ENCODE data around the gene RRH. TPM values are rescaled to one million over a fixed set of nuclear protein-coding genes. Genes with fewer than 3 reads are reported as not detected.

Gene RRH
- total RNA-seq, 1 donor from 2014 or later: 0.45 TPM

DNA sequence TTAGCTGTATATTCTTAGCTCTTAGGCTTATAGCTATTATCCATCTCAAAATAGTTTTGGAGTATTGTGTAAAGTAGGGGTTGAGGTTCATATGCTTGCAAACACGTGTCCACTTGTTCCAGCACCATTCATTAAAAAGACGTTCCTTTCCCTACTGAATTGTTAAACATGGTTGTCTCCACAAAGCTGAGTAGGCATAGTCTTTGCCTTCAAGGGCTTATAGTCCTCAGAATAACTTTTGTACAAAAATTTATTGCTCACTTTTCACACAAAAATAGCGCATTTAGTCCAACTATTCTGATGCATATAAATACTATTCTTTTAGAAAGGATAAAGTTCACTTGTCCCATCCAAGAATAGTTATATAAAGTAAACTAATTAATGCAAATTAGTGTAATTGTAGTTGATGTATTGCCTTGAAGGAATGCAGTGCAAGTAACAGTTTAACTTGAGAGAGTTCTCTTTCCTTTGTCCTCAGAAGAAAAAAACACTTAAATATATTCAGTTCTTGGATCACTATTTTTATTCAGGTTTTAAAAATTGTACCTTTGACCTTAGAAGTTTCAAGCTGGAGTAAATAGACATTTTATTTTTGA lies 34.2 kb downstream of the RRH start:
- H3K4me1 Mint-ChIP-seq: no peaks in the 10 kb centered on the region

GRCh38 chr4:109864134-109864533 lies 36.4 kb downstream of the RRH start:
- no peak overlapping the region for H3K4me3 Mint-ChIP-seq
- peaks cover under 1% of the 10 kb centered on the region for H3K36me3 Mint-ChIP-seq
- peaks cover 20% of the 10 kb centered on the region for H3K9me3 Mint-ChIP-seq
- no peak overlapping the region for H3K27ac Mint-ChIP-seq
- no peak for DNase-seq (ENCODE audit: low spot score in 2 of 2, unreplicated experiment in 2 of 2)
- no peaks in the 10 kb centered on the region for H3K4me1 Mint-ChIP-seq
- TF ChIP-seq, protein P1, sequence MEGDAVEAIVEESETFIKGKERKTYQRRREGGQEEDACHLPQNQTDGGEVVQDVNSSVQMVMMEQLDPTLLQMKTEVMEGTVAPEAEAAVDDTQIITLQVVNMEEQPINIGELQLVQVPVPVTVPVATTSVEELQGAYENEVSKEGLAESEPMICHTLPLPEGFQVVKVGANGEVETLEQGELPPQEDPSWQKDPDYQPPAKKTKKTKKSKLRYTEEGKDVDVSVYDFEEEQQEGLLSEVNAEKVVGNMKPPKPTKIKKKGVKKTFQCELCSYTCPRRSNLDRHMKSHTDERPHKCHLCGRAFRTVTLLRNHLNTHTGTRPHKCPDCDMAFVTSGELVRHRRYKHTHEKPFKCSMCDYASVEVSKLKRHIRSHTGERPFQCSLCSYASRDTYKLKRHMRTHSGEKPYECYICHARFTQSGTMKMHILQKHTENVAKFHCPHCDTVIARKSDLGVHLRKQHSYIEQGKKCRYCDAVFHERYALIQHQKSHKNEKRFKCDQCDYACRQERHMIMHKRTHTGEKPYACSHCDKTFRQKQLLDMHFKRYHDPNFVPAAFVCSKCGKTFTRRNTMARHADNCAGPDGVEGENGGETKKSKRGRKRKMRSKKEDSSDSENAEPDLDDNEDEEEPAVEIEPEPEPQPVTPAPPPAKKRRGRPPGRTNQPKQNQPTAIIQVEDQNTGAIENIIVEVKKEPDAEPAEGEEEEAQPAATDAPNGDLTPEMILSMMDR (IDR thresholded peaks at IDR 0.05; ENCODE audit: unreplicated experiment): no peak
- H3K27me3 Mint-ChIP-seq (ENCODE audit: low read depth): no peaks in the 10 kb centered on the region

More for the DNA sequence above, 34.2 kb downstream of the RRH start:
- TF ChIP-seq, protein P1 (IDR thresholded peaks at IDR 0.05; ENCODE audit: unreplicated experiment): no peak
- Mint-ChIP-seq H3K4me3 (no peak overlapping the region), H3K27ac (no peak overlapping the region), H3K9me3 (peaks cover 35% of the 10 kb centered on the region), H3K27me3 (ENCODE audit: low read depth) (no peaks in the 10 kb centered on the region), H3K36me3 (peaks cover 3% of the 10 kb centered on the region)
- DNase-seq (ENCODE audit: low spot score in 2 of 2, unreplicated experiment in 2 of 2): no peak

GRCh38 chr4:109870061-109870460 lies 42.3 kb downstream of the RRH start:
- TF ChIP-seq, protein P1 (IDR thresholded peaks at IDR 0.05; ENCODE audit: unreplicated experiment): no peak
- no peak for DNase-seq (ENCODE audit: low spot score in 2 of 2, unreplicated experiment in 2 of 2)
- H3K4me1 Mint-ChIP-seq: peaks cover 17% of the 10 kb centered on the region
- no peak overlapping the region for H3K27ac Mint-ChIP-seq
- no peaks in the 10 kb centered on the region for H3K9me3 Mint-ChIP-seq
- H3K4me3 Mint-ChIP-seq: no peak overlapping the region
- H3K27me3 Mint-ChIP-seq (ENCODE audit: low read depth): no peaks in the 10 kb centered on the region
- H3K36me3 Mint-ChIP-seq: no peaks in the 10 kb centered on the region

- no peaks in the 10 kb centered on the region for H3K27me3 Mint-ChIP-seq (ENCODE audit: low read depth)
- H3K4me3 Mint-ChIP-seq: no peak overlapping the region
- no peak for DNase-seq (ENCODE audit: low spot score in 2 of 2, unreplicated experiment in 2 of 2)
- peaks cover 17% of the 10 kb centered on the region for H3K4me1 Mint-ChIP-seq
- TF ChIP-seq, protein P1 (IDR thresholded peaks at IDR 0.05; ENCODE audit: unreplicated experiment): no peak
- H3K36me3 Mint-ChIP-seq: no peaks in the 10 kb centered on the region
- no peaks in the 10 kb centered on the region for H3K9me3 Mint-ChIP-seq
- no peak overlapping the region for H3K27ac Mint-ChIP-seq
Observed at GRCh38 chr4:109872065-109872464, 44.3 kb downstream of the RRH start.

- H3K27ac Mint-ChIP-seq: no peak overlapping the region
- H3K4me3 Mint-ChIP-seq: no peak overlapping the region
- no peaks in the 10 kb centered on the region for H3K9me3 Mint-ChIP-seq
- peaks cover 17% of the 10 kb centered on the region for H3K4me1 Mint-ChIP-seq
- no peaks in the 10 kb centered on the region for H3K36me3 Mint-ChIP-seq
- TF ChIP-seq, protein P1 (IDR thresholded peaks at IDR 0.05; ENCODE audit: unreplicated experiment): no peak
- no peaks in the 10 kb centered on the region for H3K27me3 Mint-ChIP-seq (ENCODE audit: low read depth)
- DNase-seq (ENCODE audit: low spot score in 2 of 2, unreplicated experiment in 2 of 2): no peak
Observed at GRCh38 chr4:109872950-109873656, 45.3 kb downstream of the RRH start.

All from mesothelial cell of epicardium (in vitro differentiated cells).